Hepatocyte (in vitro differentiated cells): Measurements from ENCODE around the gene BBS9.

Source experiments
- CTCF ChIP-seq: fragments of 200-600 bp; sonication (generic); IDR thresholded peaks from 2 replicates; pipeline ENCODE4 v1.5.1; 2016; ENCODE audit warnings: antibody characterized with exemption, mild to moderate bottlenecking; ENCODE audit not compliant: poor library complexity
- EZH2 ChIP-seq: fragments of 200-600 bp; sonication (generic); IDR thresholded peaks from 2 replicates; pipeline ENCODE4 v1.6.1; 2016; ENCODE audit warnings: antibody characterized with exemption, mild to moderate bottlenecking, borderline replicate concordance
- EZH2phosphoT487 ChIP-seq: fragments of 200-600 bp; sonication (generic); IDR thresholded peaks from one replicate; pipeline ENCODE4 v1.6.1; 2018; ENCODE audit warnings: antibody characterized with exemption, mild to moderate bottlenecking, low read depth, moderate library complexity; ENCODE audit not compliant: unreplicated experiment, severe bottlenecking

GRCh38 chr7:33298848-33299247, 169.5 kb downstream of the BBS9 start:
- TF ChIP-seq CTCF (no peak), EZH2 (no peak), EZH2phosphoT487 (no peak)
